ENCODE results near the gene SRRM5.
"Not testable (repeated sequence)": the region's sequence is repeated elsewhere in the genome, so short reads cannot be mapped to it uniquely, and the experiment has no call there.

Gene SRRM5

DNA sequence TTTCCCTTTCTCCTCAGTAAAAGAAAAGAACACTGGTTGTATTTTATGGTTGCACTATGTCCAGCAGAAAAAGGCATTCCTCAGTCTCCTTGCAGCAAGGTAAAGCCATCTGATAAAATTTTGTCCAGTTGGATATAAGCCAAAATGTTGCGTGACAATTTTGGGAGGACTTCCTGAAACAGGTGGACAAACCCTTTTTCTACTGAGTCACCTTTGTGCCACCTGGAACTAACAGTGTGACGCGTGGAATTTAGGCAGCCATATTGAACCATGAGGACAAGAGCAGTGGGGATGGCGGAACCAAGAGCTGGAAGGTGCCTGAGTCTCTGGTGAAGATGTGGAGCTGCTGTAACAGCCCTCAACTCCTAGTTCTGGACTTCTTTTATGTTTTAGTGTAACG, 19.6 kb downstream of the SRRM5 start:
- Histone ChIP-seq H3K27ac (ENCODE audit: low read depth, low read length) (no peak overlapping the region), H3K4me3 (ENCODE audit: low read depth, low read length) (no peak overlapping the region), H3K36me3 (ENCODE audit: control insufficient read depth, insufficient read depth, low read length) (no peaks in the 10 kb centered on the region), H3K9me3 (ENCODE audit: control insufficient read depth, insufficient read depth, low read depth, low read length) (no peaks in the 10 kb centered on the region), H3K4me1 (ENCODE audit: control insufficient read depth, insufficient read depth, low read length) (peaks cover 12% of the 10 kb centered on the region), H3K9ac (ENCODE audit: low read length) (no peak overlapping the region), H3K27me3 (ENCODE audit: control insufficient read depth, insufficient read depth, low read length) (peaks cover 35% of the 10 kb centered on the region)

- no peaks in the 10 kb centered on the region for H3K9me3 ChIP-seq (ENCODE audit: control insufficient read depth, insufficient read depth, low read depth, low read length)
- peaks cover 14% of the 10 kb centered on the region for H3K4me1 ChIP-seq (ENCODE audit: control insufficient read depth, insufficient read depth, low read length)
- no peak overlapping the region for H3K4me3 ChIP-seq (ENCODE audit: low read depth, low read length)
- H3K9ac ChIP-seq (ENCODE audit: low read length) = no peak overlapping the region
- H3K36me3 ChIP-seq (ENCODE audit: control insufficient read depth, insufficient read depth, low read length) = no peaks in the 10 kb centered on the region
- H3K27me3 ChIP-seq (ENCODE audit: control insufficient read depth, insufficient read depth, low read length) = peaks cover 39% of the 10 kb centered on the region
- H3K27ac ChIP-seq (ENCODE audit: low read depth, low read length) = no peak overlapping the region
Observed at GRCh38 chr19:43633520-43633919, 21.6 kb downstream of the SRRM5 start.

DNA sequence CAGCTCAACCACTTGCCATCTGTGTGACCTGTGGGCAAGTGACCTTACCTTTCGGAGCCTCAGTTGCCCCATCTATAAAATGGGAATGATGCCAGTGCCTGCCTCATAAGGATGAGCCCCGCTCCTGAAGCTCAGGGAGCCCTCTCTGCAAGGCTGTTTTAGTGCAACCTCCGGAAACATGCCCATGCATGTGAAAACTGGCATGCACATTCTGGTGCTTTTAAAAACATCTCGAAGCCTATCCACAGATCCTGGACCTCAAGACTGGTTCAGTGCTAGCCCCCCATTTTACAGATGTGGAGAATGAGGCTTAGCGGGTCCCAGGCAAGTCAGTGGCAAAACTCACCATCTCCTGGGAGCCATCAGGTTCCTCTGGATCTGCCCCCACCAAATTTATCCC, 22.2 kb downstream of the SRRM5 start:
- H3K36me3 ChIP-seq (ENCODE audit: control insufficient read depth, insufficient read depth, low read length) = no peaks in the 10 kb centered on the region
- H3K9ac ChIP-seq (ENCODE audit: low read length) = no peak overlapping the region
- H3K27ac ChIP-seq (ENCODE audit: low read depth, low read length) = no peak overlapping the region

DNA sequence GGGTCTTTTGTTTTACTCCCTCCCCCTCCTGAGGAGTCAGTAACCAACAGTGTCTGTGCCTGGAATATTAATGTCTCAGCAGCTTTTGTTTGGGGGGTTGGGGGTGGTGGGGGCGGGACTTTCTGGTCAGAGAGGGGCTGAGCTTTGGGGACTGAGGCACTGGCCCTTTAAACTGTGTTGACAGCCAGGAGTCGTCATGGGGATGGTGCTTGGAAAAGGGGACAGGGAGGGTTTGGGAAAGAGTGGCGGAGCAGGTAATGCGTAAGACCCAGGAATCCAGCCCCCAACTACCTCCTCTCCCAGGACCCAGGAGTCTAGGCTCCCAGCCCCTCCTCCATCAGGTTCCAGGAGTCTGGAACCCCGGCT, 22.6 kb downstream of the SRRM5 start:
- H3K27ac ChIP-seq (ENCODE audit: low read depth, low read length) = no peak overlapping the region
- H3K9me3 ChIP-seq (ENCODE audit: control insufficient read depth, insufficient read depth, low read depth, low read length) = no peaks in the 10 kb centered on the region
- H3K36me3 ChIP-seq (ENCODE audit: control insufficient read depth, insufficient read depth, low read length) = no peaks in the 10 kb centered on the region
- H3K4me3 ChIP-seq (ENCODE audit: low read depth, low read length) = peak overlapping the region; percentile 68
- H3K27me3 ChIP-seq (ENCODE audit: control insufficient read depth, insufficient read depth, low read length) = peaks cover 45% of the 10 kb centered on the region
- peak overlapping the region; percentile 79 for H3K9ac ChIP-seq (ENCODE audit: low read length)
- H3K4me1 ChIP-seq (ENCODE audit: control insufficient read depth, insufficient read depth, low read length) = peaks cover 22% of the 10 kb centered on the region

More for the DNA sequence above, 22.2 kb downstream of the SRRM5 start:
- Histone ChIP-seq H3K27me3 (ENCODE audit: control insufficient read depth, insufficient read depth, low read length) (peaks cover 42% of the 10 kb centered on the region), H3K4me1 (ENCODE audit: control insufficient read depth, insufficient read depth, low read length) (peaks cover 19% of the 10 kb centered on the region), H3K9me3 (ENCODE audit: control insufficient read depth, insufficient read depth, low read depth, low read length) (no peaks in the 10 kb centered on the region), H3K4me3 (ENCODE audit: low read depth, low read length) (no peak overlapping the region)

DNA sequence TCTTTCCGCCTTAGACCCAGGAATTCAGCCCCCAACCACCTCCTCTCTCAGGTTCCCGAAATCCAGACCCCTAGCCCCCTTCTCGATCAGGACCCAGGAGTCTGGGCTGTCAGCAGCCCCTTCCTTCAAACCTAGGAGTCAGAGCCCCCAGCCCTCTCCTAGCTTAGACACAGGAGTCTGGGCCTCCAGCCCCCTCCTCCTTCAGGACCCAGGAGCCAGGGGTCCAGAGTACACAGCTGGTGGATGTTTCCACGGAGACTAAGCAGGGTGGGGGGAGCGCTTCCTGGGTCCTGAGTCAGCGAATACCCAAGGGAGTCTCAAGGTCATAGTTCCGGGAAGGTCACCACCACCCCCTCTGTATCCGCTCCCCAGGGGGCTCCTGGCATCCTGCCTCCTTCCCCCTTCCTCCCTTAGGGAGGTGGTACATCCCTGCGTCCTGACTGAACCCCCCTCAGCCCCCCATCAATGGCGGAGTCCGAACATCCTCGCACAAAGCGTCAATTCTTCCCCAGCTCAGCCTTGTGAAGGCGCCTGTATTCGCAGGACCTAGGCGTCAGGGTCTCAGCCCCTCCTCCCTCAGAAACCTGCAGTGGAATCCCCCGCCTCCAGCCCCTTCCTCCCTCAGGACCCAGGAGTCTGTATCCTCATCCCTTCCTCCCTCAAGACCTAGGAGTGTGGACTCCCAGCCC, 23.1 kb downstream of the SRRM5 start:
- no peaks in the 10 kb centered on the region for H3K9me3 ChIP-seq (ENCODE audit: control insufficient read depth, insufficient read depth, low read depth, low read length)
- peak overlapping the region; percentile 68 for H3K4me3 ChIP-seq (ENCODE audit: low read depth, low read length)
- peaks cover 48% of the 10 kb centered on the region for H3K27me3 ChIP-seq (ENCODE audit: control insufficient read depth, insufficient read depth, low read length)
- peaks cover 22% of the 10 kb centered on the region for H3K4me1 ChIP-seq (ENCODE audit: control insufficient read depth, insufficient read depth, low read length)
- no peak overlapping the region for H3K27ac ChIP-seq (ENCODE audit: low read depth, low read length)
- H3K9ac ChIP-seq (ENCODE audit: low read length) = peak overlapping the region; percentile 79
- H3K36me3 ChIP-seq (ENCODE audit: control insufficient read depth, insufficient read depth, low read length) = no peaks in the 10 kb centered on the region

- H3K4me1 ChIP-seq (ENCODE audit: control insufficient read depth, insufficient read depth, low read length) = peaks cover 22% of the 10 kb centered on the region
- peak overlapping the region; percentile 79 for H3K9ac ChIP-seq (ENCODE audit: low read length)
- H3K36me3 ChIP-seq (ENCODE audit: control insufficient read depth, insufficient read depth, low read length); H3K27ac ChIP-seq (ENCODE audit: low read depth, low read length); H3K9me3 ChIP-seq (ENCODE audit: control insufficient read depth, insufficient read depth, low read depth, low read length): not testable (repeated sequence)
- peaks cover 53% of the 10 kb centered on the region for H3K27me3 ChIP-seq (ENCODE audit: control insufficient read depth, insufficient read depth, low read length)
- peak overlapping the region; percentile 68 for H3K4me3 ChIP-seq (ENCODE audit: low read depth, low read length)
Observed at GRCh38 chr19:43635561-43635940, 23.7 kb downstream of the SRRM5 start.

DNA sequence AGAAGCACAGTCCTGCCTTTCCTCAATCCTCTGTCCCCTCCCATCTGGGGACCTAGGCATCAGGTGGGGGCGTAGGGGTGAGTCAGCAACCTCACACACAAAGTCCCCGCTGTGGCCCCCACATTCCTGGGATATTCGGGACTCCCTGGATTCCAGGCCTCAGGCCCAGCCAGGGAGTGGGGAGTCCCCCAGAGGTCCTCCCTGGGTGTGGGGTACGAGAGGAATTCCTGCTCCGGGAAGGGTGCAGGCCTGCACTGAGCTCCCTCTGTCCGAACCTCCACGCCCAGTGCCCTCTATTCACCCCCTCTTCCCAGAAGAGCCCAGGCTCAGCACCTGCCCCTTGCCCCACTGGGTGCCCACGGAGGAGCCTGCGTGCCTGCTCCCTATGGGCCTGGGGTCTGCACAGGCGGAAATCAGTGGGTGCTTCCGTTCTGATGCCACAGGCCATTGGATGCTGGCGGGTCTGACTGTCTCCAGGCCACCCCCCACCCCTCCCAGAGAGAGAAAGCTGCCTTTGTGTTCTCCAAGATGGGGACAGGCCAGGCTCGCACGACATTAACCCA, 24.3 kb downstream of the SRRM5 start:
- H3K4me1 ChIP-seq (ENCODE audit: control insufficient read depth, insufficient read depth, low read length) = peaks cover 22% of the 10 kb centered on the region
- no peaks in the 10 kb centered on the region for H3K9me3 ChIP-seq (ENCODE audit: control insufficient read depth, insufficient read depth, low read depth, low read length)
- H3K27me3 ChIP-seq (ENCODE audit: control insufficient read depth, insufficient read depth, low read length) = peaks cover 58% of the 10 kb centered on the region
- no peak overlapping the region for H3K9ac ChIP-seq (ENCODE audit: low read length)
- peak overlapping the region; percentile 26 for H3K4me3 ChIP-seq (ENCODE audit: low read depth, low read length)
- no peak overlapping the region for H3K27ac ChIP-seq (ENCODE audit: low read depth, low read length)
- no peaks in the 10 kb centered on the region for H3K36me3 ChIP-seq (ENCODE audit: control insufficient read depth, insufficient read depth, low read length)

- Histone ChIP-seq H3K4me3 (ENCODE audit: low read depth, low read length) (peak overlapping the region; percentile 77), H3K27me3 (ENCODE audit: control insufficient read depth, insufficient read depth, low read length) (peaks cover 66% of the 10 kb centered on the region), H3K27ac (ENCODE audit: low read depth, low read length) (no peak overlapping the region), H3K36me3 (ENCODE audit: control insufficient read depth, insufficient read depth, low read length) (no peaks in the 10 kb centered on the region), H3K4me1 (ENCODE audit: control insufficient read depth, insufficient read depth, low read length) (peaks cover 22% of the 10 kb centered on the region), H3K9me3 (ENCODE audit: control insufficient read depth, insufficient read depth, low read depth, low read length) (no peaks in the 10 kb centered on the region), H3K9ac (ENCODE audit: low read length) (no peak overlapping the region)
Observed at GRCh38 chr19:43638214-43638994, 26.5 kb downstream of the SRRM5 start.

DNA sequence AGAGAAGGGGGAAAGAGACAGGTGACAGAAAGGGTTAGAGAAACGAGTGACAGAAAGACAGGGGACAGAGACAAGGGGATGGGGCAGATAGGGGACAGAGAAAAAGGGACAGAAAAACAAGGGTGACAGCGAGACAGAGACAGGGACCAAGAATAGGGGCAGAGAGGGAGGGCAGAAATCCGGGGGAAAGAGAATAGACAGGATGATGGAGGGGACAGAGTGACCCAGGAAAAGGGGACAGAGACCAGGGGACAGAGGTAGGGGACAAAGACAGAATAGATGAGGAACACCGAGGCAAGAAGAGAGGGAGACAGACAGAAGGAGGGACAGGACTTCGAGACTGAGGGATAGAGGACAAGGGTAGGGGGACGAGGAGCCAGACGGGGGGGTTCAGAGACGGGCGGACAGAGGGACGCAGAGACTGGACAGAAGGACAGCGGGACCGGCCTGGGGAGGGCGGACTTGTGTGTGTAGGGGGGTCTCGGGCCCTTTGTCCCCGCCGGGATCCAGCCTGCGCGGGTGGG, 27.2 kb downstream of the SRRM5 start:
- Histone ChIP-seq H3K9ac (ENCODE audit: low read length) (peak overlapping the region; percentile 38), H3K4me3 (ENCODE audit: low read depth, low read length) (peak overlapping the region; percentile 77), H3K9me3 (ENCODE audit: control insufficient read depth, insufficient read depth, low read depth, low read length) (no peaks in the 10 kb centered on the region), H3K36me3 (ENCODE audit: control insufficient read depth, insufficient read depth, low read length) (no peaks in the 10 kb centered on the region), H3K4me1 (ENCODE audit: control insufficient read depth, insufficient read depth, low read length) (peaks cover 22% of the 10 kb centered on the region), H3K27me3 (ENCODE audit: control insufficient read depth, insufficient read depth, low read length) (peaks cover 63% of the 10 kb centered on the region), H3K27ac (ENCODE audit: low read depth, low read length) (no peak overlapping the region)

GRCh38 chr19:43639519-43640423, 27.9 kb downstream of the SRRM5 start, which contains the start of gene CADM4:
TSS of gene CADM4 (minus strand) at chr19:43639850. CDS start at chr19:43639790, 60 bp downstream.
- Histone ChIP-seq H3K36me3 (ENCODE audit: control insufficient read depth, insufficient read depth, low read length) (no peaks in the 10 kb centered on the region), H3K27ac (ENCODE audit: low read depth, low read length) (no peak within 1 kb of the TSS), H3K9me3 (ENCODE audit: control insufficient read depth, insufficient read depth, low read depth, low read length) (no peaks in the 10 kb centered on the region), H3K27me3 (ENCODE audit: control insufficient read depth, insufficient read depth, low read length) (peaks cover 61% of the 10 kb centered on the region), H3K4me3 (ENCODE audit: low read depth, low read length) (peak within 1 kb of the TSS; percentile 89), H3K9ac (ENCODE audit: low read length) (peak within 1 kb of the TSS; percentile 38), H3K4me1 (ENCODE audit: control insufficient read depth, insufficient read depth, low read length) (peaks cover 19% of the 10 kb centered on the region)

Measured in HUES6 (cell line).